AG09309 (cell line): ENCODE measurements around the gene UBIAD1.

ENCODE experiments used
- DNase-seq: peaks from one replicate; pipeline ENCODE4 v3.0.0-alpha.2; 2010; ENCODE audit warnings: low read depth
- H3K4me3 ChIP-seq: 2 replicates; pipeline ENCODE4 v1.5.1; 2011; ENCODE audit warnings: mild to moderate bottlenecking, low read depth, low read length, moderate library complexity; ENCODE audit not compliant: control insufficient read depth
- TF ChIP-seq, protein P1 (sequence below): IDR thresholded peaks from 2 replicates; pipeline ENCODE4 v1.5.1; 2011; ENCODE audit warnings: mild to moderate bottlenecking, low read depth, low read length, inconsistent platforms; ENCODE audit not compliant: insufficient read depth, control insufficient read depth; ENCODE audit errors: missing control alignments

Gene UBIAD1

DNA sequence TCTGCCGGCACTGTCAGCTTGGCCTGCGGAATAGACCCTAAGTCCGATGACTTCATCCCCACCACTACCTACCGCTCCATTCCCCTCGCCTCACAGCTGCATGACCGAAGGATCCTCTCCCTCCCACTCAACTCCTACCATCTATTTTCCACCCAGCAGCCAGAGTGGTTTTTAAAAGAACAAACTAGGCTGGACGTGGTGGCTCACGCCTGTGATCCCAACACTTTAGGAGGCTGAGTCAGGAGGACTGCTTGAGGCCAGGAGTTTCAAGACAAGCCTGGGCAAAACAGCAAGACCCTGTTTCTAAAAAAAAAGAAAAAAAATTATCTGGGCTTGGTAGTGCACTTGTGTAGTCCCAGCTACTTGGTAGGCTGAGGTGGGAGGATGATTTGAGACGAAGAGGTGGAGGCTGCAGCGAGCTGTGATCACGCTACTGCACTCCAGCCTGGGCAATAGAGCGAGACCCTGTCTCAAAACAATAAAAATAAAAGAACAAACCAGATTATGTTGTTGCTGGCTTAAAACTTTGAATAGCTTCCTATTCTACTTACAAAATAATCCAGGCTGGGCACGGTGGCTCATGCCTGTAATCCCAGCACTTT is 59.0 kb downstream of the UBIAD1 start:
- no peak overlapping the region for H3K4me3 ChIP-seq
- TF ChIP-seq, protein P1, sequence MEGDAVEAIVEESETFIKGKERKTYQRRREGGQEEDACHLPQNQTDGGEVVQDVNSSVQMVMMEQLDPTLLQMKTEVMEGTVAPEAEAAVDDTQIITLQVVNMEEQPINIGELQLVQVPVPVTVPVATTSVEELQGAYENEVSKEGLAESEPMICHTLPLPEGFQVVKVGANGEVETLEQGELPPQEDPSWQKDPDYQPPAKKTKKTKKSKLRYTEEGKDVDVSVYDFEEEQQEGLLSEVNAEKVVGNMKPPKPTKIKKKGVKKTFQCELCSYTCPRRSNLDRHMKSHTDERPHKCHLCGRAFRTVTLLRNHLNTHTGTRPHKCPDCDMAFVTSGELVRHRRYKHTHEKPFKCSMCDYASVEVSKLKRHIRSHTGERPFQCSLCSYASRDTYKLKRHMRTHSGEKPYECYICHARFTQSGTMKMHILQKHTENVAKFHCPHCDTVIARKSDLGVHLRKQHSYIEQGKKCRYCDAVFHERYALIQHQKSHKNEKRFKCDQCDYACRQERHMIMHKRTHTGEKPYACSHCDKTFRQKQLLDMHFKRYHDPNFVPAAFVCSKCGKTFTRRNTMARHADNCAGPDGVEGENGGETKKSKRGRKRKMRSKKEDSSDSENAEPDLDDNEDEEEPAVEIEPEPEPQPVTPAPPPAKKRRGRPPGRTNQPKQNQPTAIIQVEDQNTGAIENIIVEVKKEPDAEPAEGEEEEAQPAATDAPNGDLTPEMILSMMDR = no peak
- DNase-seq = no peak

- no peak overlapping the region for H3K4me3 ChIP-seq
- DNase-seq = no peak
- TF ChIP-seq, protein P1 = no peak
These were observed 60.6 kb downstream of the UBIAD1 start for GRCh38 chr1:11333631-11334030.

- H3K4me3 ChIP-seq = no peak overlapping the region
- DNase-seq = no peak
- TF ChIP-seq, protein P1 = no peak
These were observed 61.3 kb downstream of the UBIAD1 start for GRCh38 chr1:11334261-11334804.

DNA sequence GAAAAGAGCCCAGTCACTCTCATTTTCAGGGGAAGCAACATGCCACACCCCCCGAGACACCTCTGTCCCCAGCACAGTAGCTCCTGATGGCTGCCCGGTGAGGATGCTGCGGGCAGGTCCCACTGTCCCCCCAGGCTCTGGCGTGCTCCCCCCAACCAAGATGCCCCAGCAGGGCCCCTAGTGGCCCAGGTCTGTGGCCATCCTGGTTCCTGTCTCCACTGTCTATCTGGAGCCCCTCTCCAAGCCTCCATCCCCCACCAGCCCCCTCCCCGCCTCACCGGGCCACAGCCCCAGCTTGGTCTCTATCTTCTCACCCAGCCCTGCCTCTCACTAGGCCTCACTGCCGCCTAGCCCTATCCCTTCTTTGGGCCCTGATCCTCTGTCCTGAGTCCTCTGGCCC is 61.8 kb downstream of the UBIAD1 start:
- TF ChIP-seq, protein P1 = no peak
- DNase-seq = no peak
- H3K4me3 ChIP-seq = no peak overlapping the region

GRCh38 chr1:11335417-11336056 is 62.5 kb downstream of the UBIAD1 start:
- TF ChIP-seq, protein P1 = no peak
- DNase-seq = no peak
- no peak overlapping the region for H3K4me3 ChIP-seq

- H3K4me3 ChIP-seq = no peak overlapping the region
- DNase-seq = no peak
- TF ChIP-seq, protein P1 = peak; percentile 81
These were observed 64.6 kb downstream of the UBIAD1 start for GRCh38 chr1:11337580-11338073.
